Uterus (tissue), 4 donors: ENCODE measurements around the gene WDR20. TPM values are rescaled to one million over a fixed set of nuclear protein-coding genes. Genes with fewer than 3 reads are reported as not detected.
A peak's percentile ranks its signal among the peaks of the same experiment; 100 is the strongest.
"Not testable (repeated sequence)": the region's sequence is repeated elsewhere in the genome, so short reads cannot be mapped to it uniquely, and the experiment has no call there.

ENCODE experiments used
- DNase-seq, 2 donors: peaks; one replicate each; pipeline ENCODE4 v3.0.0-alpha.2; 2019 to 2020
- H3K27ac ChIP-seq, 2 donors: fragments of 200-600 bp; sonication (generic); 1 replicate in 1 of 2; 2 replicates in 1 of 2; pipeline ENCODE4 v1.5.1; 2016 to 2018
- H3K27me3 ChIP-seq, 2 donors: fragments of 200-600 bp; sonication (generic); one replicate each; pipeline ENCODE4 v1.5.1; 2018 to 2019; ENCODE audit warnings: control low read depth in 1 of 2
- H3K36me3 ChIP-seq, 2 donors: fragments of 200-600 bp; sonication (generic); one replicate each; pipeline ENCODE4 v1.5.1; 2019; ENCODE audit warnings: control low read depth in 1 of 2
- H3K4me1 ChIP-seq, 2 donors: fragments of 200-600 bp; sonication (generic); one replicate each; pipeline ENCODE4 v1.5.1; 2018 to 2019; ENCODE audit warnings: control low read depth in 1 of 2
- H3K4me3 ChIP-seq, 2 donors: fragments of 200-600 bp; sonication (generic); 1 replicate in 1 of 2; 2 replicates in 1 of 2; pipeline ENCODE4 v1.5.1; 2018 to 2019; ENCODE audit warnings: mild to moderate bottlenecking in 1 of 2
- H3K9me3 ChIP-seq, 2 donors: fragments of 200-600 bp; sonication (generic); one replicate each; pipeline ENCODE4 v1.5.1; 2019; ENCODE audit warnings: control low read depth in 1 of 2
- POLR2A ChIP-seq, 2 donors: fragments of 450-650 bp; IDR thresholded peaks; one replicate each; pipeline ENCODE4 v1.6.1; 2016; ENCODE audit warnings: antibody characterized with exemption in 2 of 2, mild to moderate bottlenecking in 1 of 2, moderate library complexity in 1 of 2
- intact Hi-C: fragments of 100-400 bp; cut with DNase I; formaldehyde crosslinking; loops from one replicate; pipeline ENCODE4 v1.15.1; 2023; ENCODE audit warnings: low total_unique reads
- total RNA-seq, 4 donors: library from RNA; depleted of rRNA in 3 of 4; stranded (reverse); fragments of >200 nt in 3 of 4; gene quantifications; one replicate each; pipeline versions ENCODE4 v1.1.0 to v1.2.4, GENCODE V29; 2014 to 2023
- TF ChIP-seq, protein P1 (sequence below), 4 experiments: fragments of 200-600 bp in 2 of 4; fragments of 450-650 bp in 2 of 4; sonication (generic) in 2 of 4; IDR thresholded peaks; one replicate each; pipeline ENCODE4 v1.5.1; 2016 to 2019; ENCODE audit warnings: antibody characterized with exemption in 4 of 4, mild to moderate bottlenecking in 2 of 4, moderate library complexity in 1 of 4
- donor health status: DM: yes; HTN: yes; CAD: no.

Gene WDR20
- total RNA-seq, 4 donors from 2014 or later: 45.9 to 81.8 (median 53.7) TPM

DNA sequence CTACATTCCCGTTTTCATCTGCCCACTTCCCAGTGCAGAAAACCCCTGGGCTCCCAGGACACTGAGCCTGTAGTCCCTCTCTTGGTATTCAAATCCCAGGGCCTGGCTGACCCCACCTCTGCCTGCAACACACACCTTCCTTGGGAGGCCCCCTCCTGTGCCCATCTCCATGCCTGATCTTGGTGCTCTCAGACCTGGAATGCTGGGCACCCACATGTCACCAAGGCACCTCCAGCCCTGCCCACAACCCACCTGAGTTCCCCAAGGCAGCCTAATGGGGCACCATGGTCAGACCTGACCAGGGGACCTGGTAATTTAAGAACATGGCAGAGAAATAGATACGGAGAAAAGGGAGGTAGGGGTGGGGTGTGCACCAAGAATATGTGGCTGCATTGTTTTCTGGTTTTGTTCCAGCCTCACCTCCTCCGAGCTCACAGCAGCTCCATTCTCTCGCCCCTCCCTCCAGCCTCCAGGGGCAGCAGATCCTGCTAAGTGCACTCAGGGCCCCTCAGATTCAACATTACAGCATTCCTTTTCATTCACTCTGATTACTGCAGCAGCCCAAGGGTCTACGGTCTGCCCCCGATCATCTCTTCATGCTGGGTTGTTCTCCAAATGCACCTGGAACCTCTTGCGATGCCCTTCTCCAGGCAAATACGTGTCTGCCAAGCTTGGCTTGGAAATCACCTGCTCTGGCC is 43.7 kb upstream of the WDR20 start:
- no peaks in the 10 kb centered on the region for H3K27me3 ChIP-seq
- intact Hi-C loops: loop anchor here (10.0 kb wide), 1 partner anchor 51 kb away; no protein-coding TSS in a partner anchor
- H3K4me3 ChIP-seq: no peak overlapping the region
- H3K36me3 ChIP-seq: no peaks in the 10 kb centered on the region
- no peaks in the 10 kb centered on the region for H3K4me1 ChIP-seq
- no peaks in the 10 kb centered on the region for H3K9me3 ChIP-seq
- no peak for TF ChIP-seq POLR2A (IDR thresholded peaks at IDR 0.05)
- TF ChIP-seq, protein P1, sequence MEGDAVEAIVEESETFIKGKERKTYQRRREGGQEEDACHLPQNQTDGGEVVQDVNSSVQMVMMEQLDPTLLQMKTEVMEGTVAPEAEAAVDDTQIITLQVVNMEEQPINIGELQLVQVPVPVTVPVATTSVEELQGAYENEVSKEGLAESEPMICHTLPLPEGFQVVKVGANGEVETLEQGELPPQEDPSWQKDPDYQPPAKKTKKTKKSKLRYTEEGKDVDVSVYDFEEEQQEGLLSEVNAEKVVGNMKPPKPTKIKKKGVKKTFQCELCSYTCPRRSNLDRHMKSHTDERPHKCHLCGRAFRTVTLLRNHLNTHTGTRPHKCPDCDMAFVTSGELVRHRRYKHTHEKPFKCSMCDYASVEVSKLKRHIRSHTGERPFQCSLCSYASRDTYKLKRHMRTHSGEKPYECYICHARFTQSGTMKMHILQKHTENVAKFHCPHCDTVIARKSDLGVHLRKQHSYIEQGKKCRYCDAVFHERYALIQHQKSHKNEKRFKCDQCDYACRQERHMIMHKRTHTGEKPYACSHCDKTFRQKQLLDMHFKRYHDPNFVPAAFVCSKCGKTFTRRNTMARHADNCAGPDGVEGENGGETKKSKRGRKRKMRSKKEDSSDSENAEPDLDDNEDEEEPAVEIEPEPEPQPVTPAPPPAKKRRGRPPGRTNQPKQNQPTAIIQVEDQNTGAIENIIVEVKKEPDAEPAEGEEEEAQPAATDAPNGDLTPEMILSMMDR (IDR thresholded peaks at IDR 0.05): no peak
- H3K27ac ChIP-seq: peak overlapping the region in 1 of 2 donors; percentile 16
- no peak for DNase-seq

DNA sequence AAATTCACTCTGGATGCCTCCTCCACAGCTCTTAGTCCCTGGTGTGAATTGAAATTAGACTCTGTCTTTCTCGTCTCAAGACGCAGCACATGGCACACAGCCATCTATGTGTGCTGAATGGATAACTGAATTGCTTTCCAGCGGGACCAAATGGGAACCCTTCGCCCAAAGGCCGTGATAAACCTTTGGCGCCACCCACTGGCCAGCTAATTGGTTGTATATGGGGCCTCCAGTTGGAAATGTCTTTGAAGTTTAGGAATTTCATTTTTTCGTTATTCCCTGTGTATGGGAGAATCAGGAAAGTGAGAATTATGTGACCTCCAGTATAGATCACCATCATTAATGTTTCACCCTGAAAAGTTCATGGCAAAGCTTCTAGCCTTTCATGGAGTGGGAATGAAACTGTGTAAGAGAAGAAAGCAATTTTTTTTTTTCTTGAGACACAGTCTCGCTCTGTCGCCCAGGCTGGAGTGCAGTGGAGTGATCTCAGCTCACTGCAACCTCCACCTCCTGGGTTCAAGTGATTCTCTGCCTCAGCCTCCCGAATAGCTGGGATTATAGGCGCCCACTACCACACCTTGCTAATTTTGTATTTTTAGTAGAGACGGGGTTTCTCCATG is 43.0 kb upstream of the WDR20 start:
- TF ChIP-seq POLR2A (IDR thresholded peaks at IDR 0.05): no peak
- TF ChIP-seq, protein P1 (IDR thresholded peaks at IDR 0.05): peak; percentile 78 to 85 (median 82)
- Histone ChIP-seq H3K27ac (peak overlapping the region in 1 of 2 donors; percentile 16), H3K4me1 (no peaks in the 10 kb centered on the region), H3K27me3 (no peaks in the 10 kb centered on the region), H3K36me3 (no peaks in the 10 kb centered on the region), H3K4me3 (no peak overlapping the region), H3K9me3 (no peaks in the 10 kb centered on the region)
- peak; percentile 87 to 88 for DNase-seq
- intact Hi-C loops: loop anchor here (10.0 kb wide), 1 partner anchor 52 kb away; no protein-coding TSS in a partner anchor

DNA sequence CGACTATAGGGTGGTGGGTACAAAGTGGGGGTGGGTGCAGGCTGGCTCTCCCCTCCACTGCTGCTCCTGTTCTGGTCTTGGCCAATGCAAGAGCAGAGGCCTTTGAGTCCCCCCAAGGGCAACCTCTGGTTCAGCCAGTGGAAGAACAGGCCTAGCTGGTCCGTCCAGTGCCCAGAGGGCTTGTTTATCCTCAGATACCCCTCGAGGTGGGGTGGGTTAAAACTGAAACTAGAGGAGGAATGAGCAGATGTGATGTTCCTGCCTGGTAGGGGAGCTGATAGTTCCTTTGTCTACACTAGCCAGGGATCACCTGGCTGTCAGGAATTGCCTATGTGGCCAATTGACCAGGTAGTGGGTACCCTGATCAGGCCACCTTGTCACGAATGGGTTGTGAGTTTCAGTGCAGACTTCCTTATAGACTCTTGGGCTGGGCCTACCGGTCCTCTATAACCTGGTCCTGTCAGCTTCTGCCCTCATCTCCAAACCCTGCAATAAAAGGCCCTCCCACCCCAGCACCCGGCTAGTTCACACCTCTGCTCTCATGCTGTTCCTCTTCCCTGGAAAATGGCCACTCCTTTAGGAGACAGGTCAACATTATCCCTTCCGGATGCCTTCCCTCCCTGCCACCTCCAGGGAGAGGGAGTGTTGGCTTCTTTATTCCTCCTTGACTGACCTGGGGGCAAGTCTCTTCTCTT is 42.1 kb upstream of the WDR20 start:
- intact Hi-C loops: loop anchor here (10.0 kb wide), 1 partner anchor 53 kb away; no protein-coding TSS in a partner anchor
- Histone ChIP-seq H3K36me3 (no peaks in the 10 kb centered on the region), H3K9me3 (no peaks in the 10 kb centered on the region), H3K4me1 (no peaks in the 10 kb centered on the region), H3K27ac (no peak overlapping the region), H3K27me3 (no peaks in the 10 kb centered on the region), H3K4me3 (no peak overlapping the region)
- no peak for TF ChIP-seq POLR2A (IDR thresholded peaks at IDR 0.05)
- DNase-seq: no peak

DNA sequence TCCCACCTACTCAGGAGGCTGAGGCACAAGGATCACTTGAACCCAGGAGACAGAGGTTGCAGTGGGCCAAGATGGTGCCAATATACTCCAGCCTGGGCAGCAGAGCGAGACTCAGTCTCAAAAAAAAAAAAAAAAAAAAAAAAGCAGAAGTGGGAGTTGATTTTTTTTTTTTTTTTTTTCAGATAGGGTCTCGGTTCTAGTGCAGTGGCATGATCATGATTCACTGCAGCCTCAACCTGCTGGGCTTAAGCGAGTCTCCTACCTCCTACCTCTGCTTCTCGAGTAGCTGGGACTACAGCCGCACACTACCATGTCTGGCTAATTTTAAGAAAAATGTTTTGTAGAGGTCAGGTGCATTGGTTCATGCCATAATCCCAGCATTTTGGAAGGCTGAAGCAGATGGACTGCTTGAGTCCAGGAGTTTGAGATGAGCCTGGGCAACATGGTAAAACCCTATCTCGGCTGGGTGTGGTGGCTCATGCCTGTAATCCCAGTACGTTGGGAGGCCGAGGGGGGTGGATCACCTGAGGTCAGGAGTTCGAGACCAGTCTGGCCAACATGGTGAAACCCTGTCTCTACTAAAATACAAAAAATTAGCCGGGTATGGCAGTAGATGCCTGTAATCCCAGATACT is 36.5 kb upstream of the WDR20 start:
- intact Hi-C loops: no loop called here
- Histone ChIP-seq H3K27ac (no peak overlapping the region), H3K27me3 (no peaks in the 10 kb centered on the region), H3K4me3 (no peak overlapping the region), H3K4me1 (no peaks in the 10 kb centered on the region), H3K9me3 (no peaks in the 10 kb centered on the region), H3K36me3 (no peaks in the 10 kb centered on the region)
- no peak for DNase-seq
- TF ChIP-seq POLR2A (IDR thresholded peaks at IDR 0.05): no peak
- TF ChIP-seq, protein P1 (IDR thresholded peaks at IDR 0.05): no peak

DNA sequence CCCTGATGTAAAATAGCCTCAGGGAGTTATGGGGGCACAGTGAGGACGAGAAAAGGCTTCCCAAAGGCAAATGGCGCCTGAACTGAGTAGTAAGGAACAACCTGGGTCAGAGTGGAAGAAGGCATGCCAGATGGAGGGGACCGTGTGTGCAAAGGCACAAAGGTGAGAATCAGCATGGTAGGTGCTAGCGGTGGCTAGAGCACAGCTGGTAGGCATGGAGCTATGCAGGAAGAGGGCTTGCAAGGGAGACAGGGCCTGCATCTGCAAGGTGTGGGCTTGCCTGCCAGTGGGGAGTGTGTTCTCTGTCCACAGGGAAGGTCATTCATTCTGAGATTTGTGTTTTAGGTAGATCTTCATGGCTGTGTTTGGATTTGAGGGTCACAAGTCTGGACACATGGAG is 34.3 kb upstream of the WDR20 start:
- Histone ChIP-seq H3K4me1 (no peaks in the 10 kb centered on the region), H3K4me3 (no peak overlapping the region), H3K9me3 (no peaks in the 10 kb centered on the region), H3K27ac (no peak overlapping the region), H3K27me3 (no peaks in the 10 kb centered on the region), H3K36me3 (no peaks in the 10 kb centered on the region)
- TF ChIP-seq, protein P1 (IDR thresholded peaks at IDR 0.05): no peak
- no peak for TF ChIP-seq POLR2A (IDR thresholded peaks at IDR 0.05)
- DNase-seq: no peak
- intact Hi-C loops: no loop called here

DNA sequence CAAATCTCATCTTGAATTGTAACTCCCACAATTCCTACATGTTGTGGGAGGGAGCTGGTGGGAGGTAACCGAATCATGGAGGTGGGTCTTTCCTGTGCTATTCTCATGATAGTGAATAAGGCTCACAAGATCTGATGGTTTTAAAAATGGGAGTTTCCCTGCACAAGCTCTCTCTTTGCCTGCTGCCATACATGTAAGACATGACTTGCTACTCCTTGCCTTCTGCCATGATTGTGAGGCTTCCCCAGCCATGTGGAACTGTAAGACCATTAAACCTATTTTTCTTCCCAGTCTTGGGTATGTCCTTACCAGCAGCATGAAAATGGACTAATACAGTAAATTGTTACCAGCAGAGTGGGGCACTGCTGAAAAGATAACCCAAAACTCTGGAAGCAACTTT is 30.4 kb upstream of the WDR20 start:
- H3K9me3 ChIP-seq, H3K27ac ChIP-seq, H3K27me3 ChIP-seq, H3K4me1 ChIP-seq, intact Hi-C loops, DNase-seq, H3K36me3 ChIP-seq, H3K4me3 ChIP-seq: not testable (repeated sequence)
